Stimulated activated CD8-positive, alpha-beta memory T cell treated with anti-CD3 and anti-CD28 coated beads, Interleukin-15, amount 100 ng/mL, for 4 hours (primary cell): ENCODE data around the gene B4GALT2.

Experiments used
- DNase-seq, 2 donors: peaks; one replicate each; pipeline ENCODE4 v3.0.0-alpha.2; 2020; ENCODE audit warnings: low read depth in 2 of 2

The B4GALT2 gene

GRCh38 chr1:44029911-44030604 is 51.0 kb downstream of the B4GALT2 start:
- DNase-seq, result peak; percentile 73 to 78

- peak; percentile 27 to 29 for DNase-seq
These were observed 51.7 kb downstream of the B4GALT2 start for GRCh38 chr1:44030605-44031251.

DNA sequence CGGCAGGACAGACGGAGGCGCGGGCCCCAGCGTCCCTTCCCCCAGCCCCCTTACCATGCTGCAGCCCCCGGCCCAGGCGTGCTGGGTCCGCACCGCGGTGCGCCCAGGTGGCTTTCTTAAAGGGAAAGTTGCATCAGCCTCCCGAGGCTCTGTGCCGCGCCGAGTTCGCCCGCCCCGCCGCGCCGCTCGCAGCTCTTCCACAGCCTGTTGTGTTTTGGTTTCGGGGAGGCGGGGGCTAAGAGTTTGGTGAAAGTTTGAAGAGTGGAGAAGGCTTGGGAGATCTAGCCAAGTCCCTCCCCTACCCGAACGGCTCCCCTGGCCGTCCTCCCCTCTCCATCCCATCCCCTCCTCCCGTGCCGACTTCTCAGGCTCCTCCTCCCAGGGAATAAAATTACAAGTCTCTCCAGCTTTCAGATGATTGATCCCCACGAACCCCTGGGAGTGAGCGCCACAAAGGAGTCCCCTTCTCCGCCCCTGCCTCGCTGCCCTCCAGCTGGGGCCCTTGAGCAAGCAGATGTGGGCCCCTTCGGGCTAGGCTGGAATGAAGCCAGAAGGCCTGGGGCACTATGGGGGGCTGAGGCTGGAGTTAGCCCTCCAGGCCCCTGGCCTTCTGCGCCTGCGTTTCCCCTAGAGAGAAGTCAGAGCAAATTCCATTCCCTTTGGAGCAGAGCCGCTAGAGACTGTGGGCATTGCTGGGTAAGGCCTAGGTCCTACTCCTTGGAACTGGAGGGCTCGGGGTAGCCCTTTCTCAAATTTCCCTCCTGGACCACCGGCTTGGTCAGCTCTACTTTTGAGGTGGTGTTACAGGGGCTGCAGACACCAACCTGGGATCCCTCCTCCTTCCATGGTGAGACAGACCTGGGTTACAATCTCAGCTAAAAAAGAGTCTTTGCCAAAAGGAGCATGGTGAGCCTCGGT is 52.5 kb downstream of the B4GALT2 start, which contains the start of gene SLC6A9:
SLC6A9 (minus strand) TSS at position 211 of the 918 bp plus-strand sequence. CDS start 7,185 bp downstream, outside the sequence.
- DNase-seq, result no peak

DNA sequence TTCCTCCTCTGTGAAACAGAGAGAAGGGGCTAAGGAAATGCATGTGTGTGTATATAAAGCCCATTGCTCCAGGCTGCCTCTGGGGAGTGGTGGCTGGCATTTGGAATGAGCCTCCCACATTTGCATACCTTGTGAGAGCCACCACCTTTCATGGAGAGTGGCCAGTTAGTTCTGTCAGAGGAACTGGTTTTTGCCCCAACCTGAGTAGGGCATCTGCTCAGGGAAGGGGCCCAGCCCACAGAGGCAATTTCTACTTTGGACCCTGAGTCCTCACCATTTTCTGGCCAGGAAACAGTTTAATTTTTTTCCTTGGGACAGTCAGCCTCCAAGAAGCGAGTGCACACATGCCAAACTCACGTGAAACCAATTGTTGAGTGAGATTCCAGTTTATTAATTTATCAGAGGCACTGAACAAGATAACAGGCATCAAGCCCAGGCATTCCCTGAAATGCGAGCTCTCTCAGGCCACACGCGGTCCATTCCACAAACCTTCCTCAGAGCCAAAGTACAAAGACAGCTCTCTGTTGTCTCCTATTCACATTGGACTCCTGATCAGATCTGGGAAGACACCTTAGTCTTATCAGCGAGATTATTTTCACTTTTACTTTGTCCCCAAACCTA is 53.3 kb downstream of the B4GALT2 start:
- DNase-seq, result no peak

GRCh38 chr1:44033041-44033575 is 54.1 kb downstream of the B4GALT2 start:
- no peak for DNase-seq

DNA sequence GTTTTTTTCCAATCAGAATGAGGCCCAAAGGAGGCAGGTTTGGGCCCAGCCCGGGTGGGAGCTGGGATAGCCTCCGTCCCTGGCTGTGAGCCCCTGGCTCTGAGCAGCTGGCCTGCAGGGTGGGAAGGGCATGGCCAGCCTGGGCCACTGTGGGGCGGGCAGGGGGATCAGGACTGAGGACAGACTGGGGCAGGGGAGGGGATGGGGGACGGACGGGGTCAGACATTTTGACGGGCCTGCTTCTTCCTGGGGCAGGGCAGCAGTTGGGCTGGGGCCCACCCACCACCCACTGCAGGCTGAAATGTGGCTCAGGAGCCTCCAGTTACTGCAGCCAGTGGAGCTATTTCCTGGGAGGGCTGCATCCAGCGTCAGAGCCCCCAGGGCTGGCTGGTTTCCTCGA is 54.7 kb downstream of the B4GALT2 start:
- DNase-seq, result no peak

GRCh38 chr1:44034423-44034822 is 55.4 kb downstream of the B4GALT2 start:
- no peak for DNase-seq

- no peak for DNase-seq
These were observed 56.1 kb downstream of the B4GALT2 start for GRCh38 chr1:44034976-44035716.

DNA sequence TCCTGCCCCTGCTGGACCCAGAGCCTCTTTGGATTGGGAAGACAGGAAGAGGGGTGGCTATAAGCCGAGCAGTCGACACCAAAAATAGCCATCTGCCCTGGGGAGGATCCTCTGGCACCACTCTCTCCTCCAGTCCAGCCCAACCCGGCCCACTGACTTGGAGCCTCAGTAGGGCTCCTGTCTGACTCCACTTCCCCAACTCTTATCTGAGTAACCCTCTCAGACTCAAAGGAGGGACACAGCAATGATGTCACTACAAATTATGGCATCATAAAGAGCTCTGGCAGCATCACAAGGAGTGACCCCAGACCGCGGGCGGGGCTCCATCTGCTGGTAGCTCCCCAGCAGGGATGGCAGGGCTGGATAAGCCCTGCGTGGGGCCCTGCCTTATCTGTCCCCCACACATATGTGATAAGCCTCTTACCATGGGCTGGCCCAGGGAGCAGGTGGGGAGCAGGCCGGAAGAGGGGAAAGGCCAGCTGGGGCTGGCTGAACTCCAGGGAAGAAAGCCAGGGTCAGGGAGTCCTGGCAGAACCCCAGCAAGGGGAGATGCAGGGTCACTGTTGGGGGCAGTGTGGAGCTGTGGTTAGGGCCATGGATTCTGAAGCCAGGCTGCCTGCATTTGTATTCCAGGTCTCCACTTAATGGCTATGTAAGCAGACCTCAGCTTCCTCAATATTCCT is 56.9 kb downstream of the B4GALT2 start:
- DNase-seq, result no peak

- DNase-seq, result peak; percentile 13 to 39
These were observed 57.6 kb downstream of the B4GALT2 start for GRCh38 chr1:44036409-44037139.

DNA sequence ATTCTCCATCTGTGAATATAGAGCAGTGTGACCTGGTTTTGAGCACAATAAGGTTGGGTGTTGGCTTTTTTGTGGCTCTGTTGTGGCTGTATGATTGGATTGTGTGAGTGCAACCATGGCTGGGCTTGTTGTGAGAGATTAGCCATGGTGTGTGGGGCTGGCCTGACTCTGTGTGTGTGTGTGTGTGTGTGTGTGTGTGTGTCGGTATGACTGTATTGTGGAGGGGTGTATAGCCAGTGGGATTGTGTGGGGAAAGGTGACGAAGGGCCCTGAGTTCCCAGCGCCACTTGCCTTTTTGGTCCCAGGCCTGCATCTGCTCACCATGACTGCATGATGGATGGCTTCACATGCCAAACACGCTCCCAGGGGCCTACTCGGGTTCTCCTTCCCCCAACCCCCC is 58.1 kb downstream of the B4GALT2 start:
- DNase-seq, result no peak

DNA sequence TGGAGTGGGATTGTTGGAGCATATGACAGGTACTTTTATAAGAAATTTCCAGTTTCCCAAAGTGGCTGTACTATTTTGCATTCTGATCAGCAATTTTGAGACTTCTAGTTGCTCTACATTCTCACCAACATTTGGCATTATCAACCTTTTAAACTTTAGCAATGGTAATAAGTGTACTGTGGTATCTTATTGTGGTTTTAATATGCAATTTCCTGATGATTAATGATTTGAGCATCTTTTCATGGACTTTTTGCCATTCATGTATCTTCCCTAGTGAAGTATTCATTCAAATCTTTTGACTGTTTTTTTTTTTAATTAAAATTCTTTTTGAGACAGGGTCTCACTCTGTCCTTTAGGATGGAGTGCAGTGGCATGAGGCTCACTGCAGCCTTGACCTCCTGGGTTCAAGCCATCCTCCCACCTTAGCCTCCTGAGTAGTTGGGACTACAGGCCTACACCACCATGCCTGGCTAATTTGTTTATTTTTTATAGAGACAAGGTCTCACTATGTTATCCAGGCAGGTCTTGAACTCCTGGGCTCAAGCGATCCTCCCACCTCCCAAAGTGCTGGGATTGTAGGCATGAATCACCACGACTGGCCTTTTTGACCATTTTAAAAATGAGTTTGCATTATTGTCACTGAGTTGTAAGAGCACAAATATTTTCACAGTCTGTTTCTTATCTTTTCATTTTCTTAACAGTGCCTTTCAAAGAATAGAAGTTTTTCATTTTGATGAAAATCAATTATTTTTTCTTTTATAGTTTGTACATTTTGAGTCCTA is 60.1 kb downstream of the B4GALT2 start:
- DNase-seq, result no peak

GRCh38 chr1:44040418-44040817 is 61.4 kb downstream of the B4GALT2 start:
- no peak for DNase-seq
